Measurements from ENCODE around the gene PMAIP1. TPM values are rescaled to one million over a fixed set of nuclear protein-coding genes. Genes with fewer than 3 reads are reported as not detected.

The PMAIP1 gene
- total and polyA plus RNA-seq, 2 of the 8 experiments (the other 6 are each of a cell fraction or from before 2014, with no cell fraction given): 51.7 to 84.1 TPM

DNA sequence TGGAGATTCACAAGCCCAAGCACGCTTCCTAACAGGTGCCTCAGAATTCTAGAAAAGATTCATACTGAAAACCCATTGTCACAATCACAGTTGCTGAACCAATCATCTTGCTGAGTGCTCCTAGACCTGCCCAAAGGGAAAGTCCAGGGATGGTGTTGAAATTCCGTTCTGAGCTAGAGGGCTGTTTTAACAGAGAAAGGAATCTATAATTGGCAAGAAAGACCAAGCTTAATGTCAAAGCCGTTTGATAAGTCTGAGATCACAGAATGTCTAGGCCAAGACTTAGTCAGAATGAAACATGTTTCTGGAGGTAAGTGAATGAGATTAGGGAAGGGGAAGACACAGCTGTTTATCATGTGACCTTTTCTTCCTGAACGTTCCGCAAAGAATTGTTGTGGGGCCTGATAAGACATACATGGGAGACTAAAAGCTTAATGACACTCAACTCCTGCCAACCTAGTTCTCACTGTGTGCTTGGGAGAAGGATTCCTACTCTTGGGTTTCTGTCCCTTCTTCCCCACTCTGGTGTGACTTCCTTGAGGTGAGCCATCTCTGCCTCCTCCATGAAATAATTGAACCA is 27.5 kb downstream of the PMAIP1 start:
- TF ChIP-seq SRF (IDR thresholded peaks at IDR 0.05; ENCODE audit: low read depth, low read length): no peak
- TF ChIP-seq BCL11A (IDR thresholded peaks at IDR 0.05; ENCODE audit: low read depth in 2 of 2, low read length in 2 of 2): no peak
- TF ChIP-seq KDM4A (IDR thresholded peaks at IDR 0.05; ENCODE audit: low read depth, low read length, severe bottlenecking): no peak
- no peak overlapping the region for H3K56ac ChIP-seq (replicated peaks; ENCODE audit: insufficient read length, low read depth, low read length)
- no peak overlapping the region for H2BK5ac ChIP-seq (ENCODE audit: low read depth, low read length)
- no peak for FAIRE-seq
- H3K4me3 ChIP-seq (ENCODE audit: extremely low read depth in 1 of 4, insufficient read depth in 2 of 4, low read depth in 3 of 4, low read length in 4 of 4): no peak overlapping the region
- no peaks in the 10 kb centered on the region for H3K9me3 ChIP-seq (ENCODE audit: insufficient read depth in 2 of 2, low read depth in 1 of 2, low read length in 1 of 2)
- H3K23ac ChIP-seq (ENCODE audit: insufficient read length): no peak overlapping the region
- no peak overlapping the region for H2AK5ac ChIP-seq (ENCODE audit: low read depth, low read length)
- H3K18ac ChIP-seq (ENCODE audit: extremely low read depth, low read length): no peak overlapping the region
- POLR2A ChIA-PET (ENCODE audit: partially characterized antibody): interaction anchor here (0.6 to 2.0 kb wide), 3 partner anchors 10 to 63 kb away, joined by 3 to 13 read pairs (median 3); partner anchors contain the start of gene PMAIP1
- H2BK20ac ChIP-seq (ENCODE audit: low read length): no peak overlapping the region
- H2BK120ac ChIP-seq (replicated peaks; ENCODE audit: low read depth, low read length): no peak overlapping the region
- no peaks in the 10 kb centered on the region for H4K20me1 ChIP-seq (replicated peaks in 1 of 2; ENCODE audit: control insufficient read depth in 1 of 2, insufficient read depth in 2 of 2, low read length in 2 of 2)
- DNase-seq (ENCODE audit: low read depth in 1 of 2, low spot score in 2 of 2): no peak
- no peak overlapping the region for H3K14ac ChIP-seq (ENCODE audit: insufficient read length)
- H2AFZ ChIP-seq (ENCODE audit: low read length): 0 out of 2 replicates have a peak overlapping the region, but pooled peaks have one; percentile 31
- no peak overlapping the region for H3K9ac ChIP-seq (replicated peaks in 1 of 4; ENCODE audit: extremely low read depth in 1 of 4, low read depth in 3 of 4, low read length in 3 of 4)
- H3K36me3 ChIP-seq (ENCODE audit: control insufficient read depth in 2 of 4, insufficient read depth in 4 of 4, low read length in 3 of 4): no peaks in the 10 kb centered on the region
- no peak overlapping the region for H2BK15ac ChIP-seq (ENCODE audit: low read length)
- H3K4me2 ChIP-seq (ENCODE audit: insufficient read depth in 1 of 2, low read depth in 2 of 2, low read length in 2 of 2): no peak overlapping the region
- H3K79me1 ChIP-seq (ENCODE audit: low read depth, low read length): no peaks in the 10 kb centered on the region
- H3K79me2 ChIP-seq (ENCODE audit: control insufficient read depth in 1 of 2, insufficient read depth in 2 of 2, low read length in 2 of 2): no peaks in the 10 kb centered on the region
- no peak overlapping the region for H3K27ac ChIP-seq (ENCODE audit: low read depth, low read length)
- CTCF ChIA-PET (ENCODE audit: partially characterized antibody): no interaction called here
- no peaks in the 10 kb centered on the region for H3K4me1 ChIP-seq (replicated peaks in 1 of 4; ENCODE audit: control insufficient read depth in 3 of 4, insufficient read depth in 4 of 4, low read length in 3 of 4)
- no peak overlapping the region for H3K4ac ChIP-seq (replicated peaks; ENCODE audit: insufficient read length, low read depth, low read length)
- H4K5ac ChIP-seq (ENCODE audit: insufficient read length, low read depth, low read length): no peak overlapping the region
- no peak overlapping the region for H2BK12ac ChIP-seq (ENCODE audit: low read depth, low read length)
- WGBS, 2 experiments (ENCODE audit: extremely low coverage in 1 of 2, insufficient coverage in 1 of 2, insufficient read length in 1 of 2, insufficient replicate concordance in 2 of 2, low coverage in 1 of 2, low lambda C conversion rate in 2 of 2, missing lambda C conversion rate in 1 of 2): 84% methylated on average over 5 of the region's 5 CpGs; no CpG with 5 or more reads in 1 of the 2 experiments
- H4K8ac ChIP-seq (ENCODE audit: extremely low read depth, insufficient read depth, low read length): no peak overlapping the region
- no peaks in the 10 kb centered on the region for H3K27me3 ChIP-seq (replicated peaks in 1 of 4; ENCODE audit: control insufficient read depth in 3 of 4, extremely low read depth in 1 of 4, insufficient read depth in 3 of 4, low read length in 3 of 4)
- no peaks in the 10 kb centered on the region for H3K23me2 ChIP-seq (ENCODE audit: low read depth, low read length)
- no peak overlapping the region for H4K91ac ChIP-seq (replicated peaks; ENCODE audit: insufficient read length, low read length)
